HT-29 (cell line): ENCODE measurements around the gene COL4A6. TPM values are rescaled to one million over a fixed set of nuclear protein-coding genes. Genes with fewer than 3 reads are reported as not detected.

Experiments
- total RNA-seq: library from RNA; depleted of rRNA; stranded (reverse); fragments of >200 nt; shearing (Covaris generic); gene quantifications from 2 replicates; pipeline ENCODE4 v1.2.3, GENCODE V29; 2014; rRNA removed

The COL4A6 gene
- total RNA-seq, 1 experiment from 2014 or later, result not detected

Other genes with a start within 250 kb of the COL4A6 start
- not detected in 2 replicates for gene COL4A5, start 1.4 kb upstream of the COL4A6 start, total RNA-seq